A549 (cell line): ENCODE data around the gene KCTD5. TPM values are rescaled to one million over a fixed set of nuclear protein-coding genes. Genes with fewer than 3 reads are reported as not detected.
"Not testable (repeated sequence)": the region's sequence is repeated elsewhere in the genome, so short reads cannot be mapped to it uniquely, and the experiment has no call there.

Source experiments
- ATAC-seq, 2 experiments: fragments of 200-7000 bp in 1 of 2; fragments of >200 bp in 1 of 2; cut with Nextera tagmentation in 1 of 2; cut with Tn5 transposase in 1 of 2; 3 replicates each; pipeline versions ENCODE4 v1.8.0 to v1.9.1; 2018 to 2020; ENCODE audit warnings: mild to moderate bottlenecking in 1 of 2, moderate library complexity in 1 of 2
- CTCF ChIA-PET: fragments of 300-600 bp; sonication (Branson Sonifier 250); formaldehyde crosslinking; extraction: SDS; loops from one replicate; lab custom pipeline; 2021; ENCODE audit warnings: antibody characterized with exemption, inconsistent platforms; lab: Yijun Ruan, JAX
- POLR2A ChIA-PET: fragments of 350-600 bp; formaldehyde crosslinking; extraction: SDS; loops from one replicate; lab custom pipeline; 2021; ENCODE audit warnings: antibody characterized with exemption, inconsistent platforms; lab: Yijun Ruan, JAX
- DNase-seq, 2 experiments: peaks; one replicate each; pipeline versions ENCODE4 v3.0.0 to v3.0.0-alpha.2; 2011 to 2016; ENCODE audit warnings: low read depth in 1 of 2, low spot score in 1 of 2
- FAIRE-seq: peaks from 2 replicates; lab custom pipeline; 2011; peaks lifted over from hg19 to GRCh38; lab: Jason Lieb, UNC
- H3K27ac ChIP-seq, 2 experiments: fragments of >200 bp; sonication (Bioruptor Twin); formaldehyde crosslinking; 3 replicates each; pipeline ENCODE4 v1.5.1; 2016 to 2017
- H3K4me1 ChIP-seq: fragments of >200 bp; sonication (Bioruptor Twin); formaldehyde crosslinking; 3 replicates; pipeline ENCODE4 v1.6.1; 2016
- H3K4me2 ChIP-seq: fragments of >200 bp; sonication (Bioruptor Twin); formaldehyde crosslinking; 3 replicates; pipeline ENCODE4 v1.6.1; 2016
- H3K4me3 ChIP-seq: fragments of >200 bp; sonication (Bioruptor Twin); formaldehyde crosslinking; 3 replicates; pipeline ENCODE4 v1.5.1; 2016
- H3K9me3 ChIP-seq: fragments of >200 bp; sonication (Bioruptor Twin); formaldehyde crosslinking; 3 replicates; pipeline ENCODE4 v1.6.1; 2016
- CHD2 ChIP-seq: fragments of 150-350 bp; IDR thresholded peaks from 2 replicates; pipeline ENCODE4 v1.6.1; 2014; ENCODE audit warnings: low read length; ENCODE audit not compliant: partially characterized antibody
- FOSL2 ChIP-seq, 2 experiments: fragments of 450-650 bp in 1 of 2; fragments of >200 bp in 1 of 2; sonication (Bioruptor Twin) in 1 of 2; formaldehyde crosslinking; IDR thresholded peaks; 2 replicates each; pipeline versions ENCODE4 v1.5.0 to v1.6.1; 2016 to 2020; ENCODE audit warnings: mild to moderate bottlenecking in 1 of 2, moderate library complexity in 1 of 2
- KDM1A ChIP-seq: fragments of 200-600 bp; sonication (generic); IDR thresholded peaks from 2 replicates; pipeline ENCODE4 v1.6.1; 2016; ENCODE audit warnings: low read depth, mild to moderate bottlenecking
- MAFK ChIP-seq: fragments of 450-650 bp; IDR thresholded peaks from 2 replicates; pipeline ENCODE4 v1.6.1; 2014; ENCODE audit not compliant: partially characterized antibody
- NFE2L2 ChIP-seq: fragments of 150-350 bp; conservative IDR thresholded peaks from 2 replicates; pipeline ENCODE4 v1.6.1; 2014; ENCODE audit warnings: low read length
- NPAS2 ChIP-seq: fragments of 250-450 bp; sonication (Bioruptor Pico); IDR thresholded peaks from 2 replicates; pipeline ENCODE4 v1.8.0; 2022; ENCODE audit warnings: mild to moderate bottlenecking, moderate library complexity, borderline replicate concordance
- NR3C1 ChIP-seq: fragments of >200 bp; sonication (Bioruptor Twin); formaldehyde crosslinking; IDR thresholded peaks from 3 replicates; pipeline ENCODE4 v1.6.1; 2017
- POLR2A ChIP-seq: IDR thresholded peaks from 2 replicates; pipeline ENCODE4 v1.6.1; 2012; ENCODE audit warnings: mild to moderate bottlenecking, low read length
- RARB ChIP-seq: fragments of 250-450 bp; sonication (Bioruptor Pico); IDR thresholded peaks from 2 replicates; pipeline ENCODE4 v1.8.0; 2021; ENCODE audit warnings: mild to moderate bottlenecking, moderate library complexity
- RCOR1 ChIP-seq: fragments of 150-350 bp; IDR thresholded peaks from 2 replicates; pipeline ENCODE4 v1.6.1; 2014; ENCODE audit warnings: antibody characterized with exemption, low read length, low read depth
- TFCP2L1 ChIP-seq: fragments of 250-450 bp; sonication (Bioruptor Pico); IDR thresholded peaks from 2 replicates; pipeline ENCODE4 v1.5.0; 2021; ENCODE audit warnings: mild to moderate bottlenecking
- USF2 ChIP-seq: fragments of 450-650 bp; IDR thresholded peaks from 2 replicates; pipeline ENCODE4 v1.6.1; 2014; ENCODE audit warnings: antibody characterized with exemption
- ZC3H11A ChIP-seq: fragments of 450-650 bp; IDR thresholded peaks from 2 replicates; pipeline ENCODE4 v1.6.1; 2014; ENCODE audit warnings: antibody characterized with exemption, mild to moderate bottlenecking
- WGBS: methylation state at CpG from one replicate; pipeline ENCODE4 v1.1.6; 2017; ENCODE audit errors: missing lambda C conversion rate; 5-methylcytosine and 5-hydroxymethylcytosine counted together
- polyA plus RNA-seq, 4 experiments: library from polyadenylated mRNA; depleted of rRNA in 3 of 4; stranded (reverse); fragments of >200 nt; fragmentation: RNase III in 1 of 4; extraction: RNeasy Plus Mini Kit Qiagen cat#74134 plus additional on column Dnase treatment in 1 of 4; gene quantifications; 2 replicates in 3 of 4; 3 replicates in 1 of 4; pipeline ENCODE4 v1.2.3, GENCODE V29; 2011 to 2017
- TF ChIP-seq, protein P1 (sequence below): fragments of 250-450 bp; sonication (Bioruptor Pico); IDR thresholded peaks from 2 replicates; pipeline ENCODE4 v1.5.0; 2021; ENCODE audit warnings: mild to moderate bottlenecking, moderate library complexity, borderline replicate concordance
- TF ChIP-seq, protein P2 (sequence below): fragments of >200 bp; sonication (Bioruptor Twin); formaldehyde crosslinking; IDR thresholded peaks from 2 replicates; pipeline ENCODE4 v1.6.1; 2016

Gene KCTD5
- polyA plus RNA-seq, 2 of the 4 experiments (the other 2 are of a cell fraction): 22.8 to 26.1 TPM

GRCh38 chr16:2663553-2664546 lies 18.5 kb upstream of the KCTD5 start:
- DNase-seq (no peak), FAIRE-seq (no peak), ATAC-seq (no peak)
- ChIA-PET POLR2A (no interaction called here), CTCF (interaction anchor here (0.8 kb wide), 1 partner anchor 14 kb away, joined by 3 read pairs; no protein-coding TSS in a partner anchor)
- no peak overlapping the region for H3K4me3 ChIP-seq
- WGBS: 79% methylated on average over 23 of the region's 23 CpGs
- H3K27ac ChIP-seq: no peak overlapping the region
- no peaks in the 10 kb centered on the region for H3K9me3 ChIP-seq
- no peak overlapping the region for H3K4me2 ChIP-seq
- H3K4me1 ChIP-seq: no peaks in the 10 kb centered on the region
- TF ChIP-seq RCOR1: no peak
- TF ChIP-seq MAFK: peak; percentile 66
- TF ChIP-seq, all 56 proteins: peak for 1

DNA sequence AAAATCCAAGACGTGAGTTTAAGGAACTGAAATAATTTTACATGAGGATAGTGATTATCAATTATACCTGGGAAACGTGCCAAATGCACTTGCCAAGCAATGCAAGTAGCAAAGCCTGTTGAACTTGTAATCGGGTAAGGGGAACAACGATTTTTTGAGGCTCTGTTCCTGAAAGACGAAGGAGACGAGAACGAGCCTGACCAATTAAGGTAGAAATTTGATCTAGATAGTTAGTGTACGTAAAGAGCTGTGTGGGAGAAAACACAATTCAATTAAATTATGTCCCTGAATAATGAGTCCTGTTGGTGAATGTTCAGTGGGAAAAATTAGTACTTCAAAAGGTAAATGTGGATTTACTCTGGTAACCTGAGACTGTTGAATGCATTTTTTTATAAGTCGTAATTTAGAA lies 17.7 kb upstream of the KCTD5 start:
- 0 out of 3 replicates have a peak, but pooled peaks cover under 1% of the 10 kb centered on the region for H3K4me1 ChIP-seq
- H3K9me3 ChIP-seq: no peaks in the 10 kb centered on the region
- FAIRE-seq (no peak), DNase-seq (no peak), ATAC-seq (no peak)
- ChIA-PET POLR2A (no interaction called here), CTCF (interaction anchor here (0.8 kb wide), 1 partner anchor 14 kb away, joined by 3 read pairs; no protein-coding TSS in a partner anchor)
- no peak overlapping the region for H3K27ac ChIP-seq
- no peak overlapping the region for H3K4me2 ChIP-seq
- 80% methylated on average over 9 of the region's 9 CpGs for WGBS
- TF ChIP-seq, protein P1, sequence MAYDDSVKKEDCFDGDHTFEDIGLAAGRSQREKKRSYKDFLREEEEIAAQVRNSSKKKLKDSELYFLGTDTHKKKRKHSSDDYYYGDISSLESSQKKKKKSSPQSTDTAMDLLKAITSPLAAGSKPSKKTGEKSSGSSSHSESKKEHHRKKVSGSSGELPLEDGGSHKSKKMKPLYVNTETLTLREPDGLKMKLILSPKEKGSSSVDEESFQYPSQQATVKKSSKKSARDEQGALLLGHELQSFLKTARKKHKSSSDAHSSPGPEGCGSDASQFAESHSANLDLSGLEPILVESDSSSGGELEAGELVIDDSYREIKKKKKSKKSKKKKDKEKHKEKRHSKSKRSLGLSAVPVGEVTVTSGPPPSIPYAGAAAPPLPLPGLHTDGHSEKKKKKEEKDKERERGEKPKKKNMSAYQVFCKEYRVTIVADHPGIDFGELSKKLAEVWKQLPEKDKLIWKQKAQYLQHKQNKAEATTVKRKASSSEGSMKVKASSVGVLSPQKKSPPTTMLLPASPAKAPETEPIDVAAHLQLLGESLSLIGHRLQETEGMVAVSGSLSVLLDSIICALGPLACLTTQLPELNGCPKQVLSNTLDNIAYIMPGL (CRISPR knock-in tag): no peak
- TF ChIP-seq ZC3H11A (no peak), POLR2A (no peak), CHD2 (no peak), NPAS2 (no peak), FOSL2 (IDR thresholded peaks at IDR 0.05) (no peak), FOSL2 (CRISPR knock-in tag; IDR thresholded peaks at IDR 0.05) (no peak), KDM1A (no peak), NFE2L2 (no peak), RARB (CRISPR knock-in tag) (no peak), TFCP2L1 (CRISPR knock-in tag) (no peak), NR3C1 (no peak)
- TF ChIP-seq, protein P2, sequence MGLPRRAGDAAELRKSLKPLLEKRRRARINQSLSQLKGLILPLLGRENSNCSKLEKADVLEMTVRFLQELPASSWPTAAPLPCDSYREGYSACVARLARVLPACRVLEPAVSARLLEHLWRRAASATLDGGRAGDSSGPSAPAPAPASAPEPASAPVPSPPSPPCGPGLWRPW: no peak
- no peak overlapping the region for H3K4me3 ChIP-seq

DNA sequence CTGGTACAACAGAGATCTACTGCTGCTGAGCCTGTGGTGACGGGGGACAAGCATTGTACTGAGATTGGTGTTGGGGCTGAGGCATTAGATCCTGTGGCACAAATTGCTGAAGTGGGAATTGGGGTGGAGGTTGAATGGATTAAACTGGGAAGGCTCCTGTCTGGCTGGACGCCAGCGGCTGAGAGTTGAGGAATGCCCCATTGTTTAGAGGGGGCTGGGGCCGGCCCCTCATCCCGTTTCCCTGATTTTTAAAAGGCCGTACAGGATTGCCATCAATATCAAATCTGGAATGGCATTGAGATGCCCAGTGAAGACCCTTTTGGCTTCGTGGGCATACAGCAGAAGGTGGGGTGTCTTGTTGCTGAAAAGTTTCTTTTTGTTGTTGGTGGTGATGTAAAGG lies 15.7 kb upstream of the KCTD5 start:
- ATAC-seq, CTCF ChIA-PET, H3K4me1 ChIP-seq, H3K27ac ChIP-seq, H3K4me2 ChIP-seq, FAIRE-seq, H3K4me3 ChIP-seq, DNase-seq, POLR2A ChIA-PET, H3K9me3 ChIP-seq: not testable (repeated sequence)
- WGBS: 85% methylated on average over 7 of the region's 7 CpGs

DNA sequence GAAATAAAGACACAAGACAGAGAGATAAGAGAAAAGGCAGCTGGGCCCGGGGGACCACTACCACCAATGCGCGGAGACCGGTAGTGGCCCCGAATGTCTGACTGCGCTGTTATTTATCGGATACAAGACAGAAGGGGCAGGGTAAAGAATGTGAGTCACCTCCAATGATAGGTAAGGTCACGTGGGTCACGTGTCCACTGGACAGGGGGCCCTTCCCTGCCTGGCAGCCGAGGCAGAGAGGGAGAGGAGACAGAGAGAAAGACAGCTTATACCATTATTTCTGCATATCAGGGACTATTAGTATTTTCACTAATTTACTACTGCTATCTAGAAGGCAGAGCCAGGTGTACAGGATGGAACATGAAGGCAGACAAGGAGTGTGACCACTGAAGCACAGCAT lies 12.7 kb upstream of the KCTD5 start:
- not testable (repeated sequence) for DNase-seq, H3K4me3 ChIP-seq, H3K9me3 ChIP-seq, H3K4me1 ChIP-seq, FAIRE-seq, ATAC-seq
- TF ChIP-seq USF2: peak; percentile 55
- H3K27ac ChIP-seq: peak overlapping the region in 1 of 2 experiments; percentile 50; a peak in 1 of 6 replicates
- ChIA-PET POLR2A (interaction anchor here (1.0 kb wide), 1 partner anchor 13 kb away, joined by 7 read pairs; the partner anchor contains the start of gene KCTD5), CTCF (interaction anchor here (1.5 kb wide), 1 partner anchor 13 kb away, joined by 3 read pairs; no protein-coding TSS in a partner anchor)
- WGBS: 74% methylated on average over 10 of the region's 10 CpGs
- H3K4me2 ChIP-seq: peak overlapping the region; percentile 54
